Hepatocyte (in vitro differentiated cells): ENCODE measurements around the gene CLSTN3.

Experiments
- CTCF ChIP-seq: fragments of 200-600 bp; sonication (generic); IDR thresholded peaks from 2 replicates; pipeline ENCODE4 v1.5.1; 2016; ENCODE audit warnings: antibody characterized with exemption, mild to moderate bottlenecking; ENCODE audit not compliant: poor library complexity
- EZH2 ChIP-seq: fragments of 200-600 bp; sonication (generic); IDR thresholded peaks from 2 replicates; pipeline ENCODE4 v1.6.1; 2016; ENCODE audit warnings: antibody characterized with exemption, mild to moderate bottlenecking, borderline replicate concordance
- EZH2phosphoT487 ChIP-seq: fragments of 200-600 bp; sonication (generic); IDR thresholded peaks from one replicate; pipeline ENCODE4 v1.6.1; 2018; ENCODE audit warnings: antibody characterized with exemption, mild to moderate bottlenecking, low read depth, moderate library complexity; ENCODE audit not compliant: unreplicated experiment, severe bottlenecking

GRCh38 chr12:7139200-7139599 lies 9.0 kb downstream of the CLSTN3 start:
- TF ChIP-seq CTCF (no peak), EZH2 (no peak), EZH2phosphoT487 (no peak)
